ENCODE data around the gene MED16.
A peak's percentile ranks its signal among the peaks of the same experiment; 100 is the strongest.

Gene MED16

GRCh38 chr19:920051-920864 is 27.3 kb upstream of the MED16 start:
- H3K4me3 ChIP-seq (ENCODE audit: low read length): no peak overlapping the region
- no peak for TF ChIP-seq CTCF (conservative IDR thresholded peaks at IDR 0.05; ENCODE audit: low read depth, low read length)
- DNase-seq (ENCODE audit: low read depth): no peak

- DNase-seq (ENCODE audit: low read depth): no peak
- no peak overlapping the region for H3K4me3 ChIP-seq (ENCODE audit: low read length)
- no peak for TF ChIP-seq CTCF (conservative IDR thresholded peaks at IDR 0.05; ENCODE audit: low read depth, low read length)
Measured at GRCh38 chr19:919199-920050, 26.4 kb upstream of the MED16 start.

GRCh38 chr19:918481-919198 is 25.7 kb upstream of the MED16 start:
- no peak for TF ChIP-seq CTCF (conservative IDR thresholded peaks at IDR 0.05; ENCODE audit: low read depth, low read length)
- H3K4me3 ChIP-seq (ENCODE audit: low read length): no peak overlapping the region
- DNase-seq (ENCODE audit: low read depth): no peak

- no peak for TF ChIP-seq CTCF (conservative IDR thresholded peaks at IDR 0.05; ENCODE audit: low read depth, low read length)
- H3K4me3 ChIP-seq (ENCODE audit: low read length): no peak overlapping the region
Measured at GRCh38 chr19:918152-918437, 25.1 kb upstream of the MED16 start.

GRCh38 chr19:917323-918151 is 24.6 kb upstream of the MED16 start, which contains the start of gene KISS1R:
Gene KISS1R, plus strand, starts transcription at chr19:917333. Its CDS starts 170 bp downstream, at chr19:917503.
- no peak for DNase-seq (ENCODE audit: low read depth)
- no peak within 1 kb of the TSS for H3K4me3 ChIP-seq (ENCODE audit: low read length)

More at GRCh38 chr19:918152-918437, 25.1 kb upstream of the MED16 start:
- DNase-seq (ENCODE audit: low read depth): no peak

More at GRCh38 chr19:917323-918151, 24.6 kb upstream of the MED16 start, which contains the start of gene KISS1R:
- peak; percentile 42 for TF ChIP-seq CTCF (conservative IDR thresholded peaks at IDR 0.05; ENCODE audit: low read depth, low read length)

All from retinal pigment epithelial cell (primary cell).